Upper lobe of right lung (tissue), 1 donor: ENCODE data around the gene MRTFA. TPM values are rescaled to one million over a fixed set of nuclear protein-coding genes. Genes with fewer than 3 reads are reported as not detected.
"Not testable (repeated sequence)": the region's sequence is repeated elsewhere in the genome, so short reads cannot be mapped to it uniquely, and the experiment has no call there.

Experiments
- ATAC-seq: fragments of 200-7000 bp; cut with Tn5 transposase; one replicate; pipeline ENCODE4 v1.9.1; 2020; ENCODE audit warnings: mild to moderate bottlenecking, moderate library complexity
- DNase-seq: peaks from one replicate; pipeline ENCODE4 v3.0.0-alpha.2; 2020
- H3K27ac ChIP-seq: fragments of 200-600 bp; one replicate; pipeline ENCODE4 v1.8.0; 2022
- H3K27me3 ChIP-seq: fragments of 200-600 bp; one replicate; pipeline ENCODE4 v1.8.0; 2022; ENCODE audit warnings: mild to moderate bottlenecking
- H3K36me3 ChIP-seq: fragments of 200-600 bp; one replicate; pipeline ENCODE4 v1.8.0; 2022
- H3K4me1 ChIP-seq: fragments of 200-600 bp; one replicate; pipeline ENCODE4 v1.8.0; 2022
- H3K4me3 ChIP-seq: fragments of 200-600 bp; one replicate; pipeline ENCODE4 v1.8.0; 2022; ENCODE audit warnings: mild to moderate bottlenecking
- H3K9me3 ChIP-seq: fragments of 200-600 bp; one replicate; pipeline ENCODE4 v1.8.0; 2022
- CTCF ChIP-seq: fragments of 200-600 bp; IDR thresholded peaks from one replicate; pipeline ENCODE4 v1.8.0; 2022; ENCODE audit warnings: antibody characterized with exemption
- intact Hi-C: fragments of 100-400 bp; cut with DNase I; formaldehyde crosslinking; loops from one replicate; pipeline ENCODE4 v1.11.0; 2022
- total RNA-seq: library from RNA; stranded (reverse); fragmentation: NEBNext Ultra II Directional; extraction: Animal tissue kit (Norgen Biotek cat#: 25700); gene quantifications from one replicate; pipeline ENCODE4 v1.2.1, GENCODE V29; 2021
- donor health status: DM: no; HTN: yes; CAD: no; lungs with severe emphysema.

Gene MRTFA
- total RNA-seq, 1 donor from 2014 or later = 60.4 TPM

DNA sequence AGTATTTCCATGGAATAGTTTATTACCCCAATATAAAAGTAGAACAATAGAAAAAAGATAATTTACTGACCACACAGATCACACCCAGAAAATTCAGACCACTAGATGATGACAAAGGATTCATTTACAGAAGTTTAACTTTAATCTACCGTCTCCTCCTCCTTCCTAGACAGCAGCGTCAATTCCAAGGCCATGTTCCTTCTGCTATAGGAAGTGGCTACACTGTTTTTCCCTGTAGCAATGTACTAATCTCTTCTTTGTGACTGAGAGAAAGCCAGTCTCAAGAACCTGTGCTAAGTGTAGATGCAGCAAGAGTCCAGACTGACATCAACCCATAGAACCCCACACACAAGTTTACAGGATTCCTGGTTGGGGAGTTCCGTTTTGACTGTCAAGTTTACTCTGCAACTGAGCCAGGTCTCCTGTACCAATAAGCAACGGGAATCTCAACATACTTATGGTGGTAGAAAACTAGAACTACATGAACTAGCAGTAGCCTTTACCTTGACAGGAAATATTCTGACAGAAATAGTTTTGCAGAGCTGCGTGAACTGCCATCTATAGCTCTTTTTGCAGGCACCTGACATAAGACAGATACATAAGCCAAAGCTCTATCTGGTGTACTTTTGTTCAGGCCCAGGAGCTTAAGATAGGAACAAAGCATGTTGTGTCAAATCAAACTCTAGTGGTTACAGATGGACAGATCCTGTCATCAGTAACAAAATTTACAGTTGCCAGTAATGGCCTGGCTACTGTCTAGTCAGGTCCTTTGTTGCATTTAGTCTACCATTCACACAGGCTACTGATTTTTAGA, 42.9 kb downstream of the MRTFA start:
- H3K36me3 ChIP-seq = no peaks in the 10 kb centered on the region
- H3K27ac ChIP-seq = no peak overlapping the region
- DNase-seq (no peak), ATAC-seq (no peak)
- intact Hi-C loops = no loop called here
- no peak overlapping the region for H3K4me3 ChIP-seq
- H3K9me3 ChIP-seq = no peaks in the 10 kb centered on the region
- H3K27me3 ChIP-seq = no peaks in the 10 kb centered on the region
- no peak for TF ChIP-seq CTCF
- peaks cover 15% of the 10 kb centered on the region for H3K4me1 ChIP-seq

- Histone ChIP-seq H3K9me3 (no peaks in the 10 kb centered on the region), H3K36me3 (no peaks in the 10 kb centered on the region), H3K27me3 (no peaks in the 10 kb centered on the region), H3K4me1 (peaks cover 10% of the 10 kb centered on the region), H3K27ac (no peak overlapping the region), H3K4me3 (no peak overlapping the region)
- DNase-seq = no peak
- TF ChIP-seq CTCF = no peak
- ATAC-seq = no peak
- intact Hi-C loops = no loop called here
Measured at GRCh38 chr22:40592352-40593113, 44.0 kb downstream of the MRTFA start.

DNA sequence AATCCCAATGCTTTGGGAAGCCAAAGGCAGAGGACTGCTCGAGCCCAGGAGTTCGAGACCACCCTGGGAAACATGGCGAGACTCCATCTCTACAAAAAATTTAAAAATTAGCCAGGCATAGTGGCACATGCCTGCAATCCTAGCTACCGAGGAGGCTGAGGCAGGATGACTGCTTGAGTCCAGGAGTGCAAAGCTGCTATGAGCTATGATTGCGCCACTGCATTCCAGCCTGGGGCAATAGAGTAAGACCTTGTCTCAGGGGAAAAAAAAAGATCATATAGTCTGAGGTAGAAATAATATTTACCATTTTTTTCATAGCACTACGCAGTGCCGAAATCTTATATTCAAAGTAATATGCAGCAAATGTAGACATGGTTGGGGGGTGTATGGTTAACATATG, 47.8 kb downstream of the MRTFA start:
- H3K27me3 ChIP-seq = no peaks in the 10 kb centered on the region
- no peak overlapping the region for H3K27ac ChIP-seq
- no peak for TF ChIP-seq CTCF
- no peaks in the 10 kb centered on the region for H3K36me3 ChIP-seq
- H3K9me3 ChIP-seq = no peaks in the 10 kb centered on the region
- intact Hi-C loops = no loop called here
- H3K4me3 ChIP-seq = no peak overlapping the region
- DNase-seq (no peak), ATAC-seq (peak; percentile 64)
- H3K4me1 ChIP-seq = no peaks in the 10 kb centered on the region

- no peaks in the 10 kb centered on the region for H3K27me3 ChIP-seq
- TF ChIP-seq CTCF = no peak
- DNase-seq (no peak), ATAC-seq (no peak)
- intact Hi-C loops = no loop called here
- no peak overlapping the region for H3K27ac ChIP-seq
- no peaks in the 10 kb centered on the region for H3K4me1 ChIP-seq
- no peak overlapping the region for H3K4me3 ChIP-seq
- H3K36me3 ChIP-seq = no peaks in the 10 kb centered on the region
- no peaks in the 10 kb centered on the region for H3K9me3 ChIP-seq
Measured at GRCh38 chr22:40586781-40587180, 49.7 kb downstream of the MRTFA start.

GRCh38 chr22:40585310-40585751, 51.2 kb downstream of the MRTFA start:
- TF ChIP-seq CTCF = no peak
- H3K9me3 ChIP-seq = no peaks in the 10 kb centered on the region
- intact Hi-C loops = no loop called here
- no peak for DNase-seq
- no peaks in the 10 kb centered on the region for H3K4me1 ChIP-seq
- H3K27ac ChIP-seq = no peak overlapping the region
- no peak overlapping the region for H3K4me3 ChIP-seq
- no peak for ATAC-seq
- H3K36me3 ChIP-seq = no peaks in the 10 kb centered on the region
- no peaks in the 10 kb centered on the region for H3K27me3 ChIP-seq

- H3K4me3 ChIP-seq, intact Hi-C loops, ATAC-seq, H3K27me3 ChIP-seq, H3K36me3 ChIP-seq, H3K9me3 ChIP-seq, H3K27ac ChIP-seq, DNase-seq, H3K4me1 ChIP-seq: not testable (repeated sequence)
Measured at GRCh38 chr22:40584766-40585165, 51.8 kb downstream of the MRTFA start.
